Astrocyte (in vitro differentiated cells and primary cell): ENCODE results near the gene MYH7B. TPM values are rescaled to one million over a fixed set of nuclear protein-coding genes. Genes with fewer than 3 reads are reported as not detected.

Experiments used
- DNase-seq: peaks from one replicate; pipeline ENCODE4 v3.0.0-alpha.2; 2010; ENCODE audit warnings: low read depth
- FAIRE-seq: peaks from 2 replicates; lab custom pipeline; 2011; peaks lifted over from hg19 to GRCh38; lab: Jason Lieb, UNC
- H2AFZ ChIP-seq: 2 replicates; pipeline ENCODE4 v1.6.0; 2012; ENCODE audit warnings: low read depth, low read length, inconsistent platforms
- H3K27ac ChIP-seq: 2 replicates; pipeline ENCODE4 v1.5.1; 2011; ENCODE audit warnings: low read depth, low read length, inconsistent platforms
- H3K27me3 ChIP-seq: 2 replicates; pipeline ENCODE4 v1.6.0; 2011; ENCODE audit warnings: low read length, inconsistent platforms; ENCODE audit not compliant: insufficient read depth
- H3K36me3 ChIP-seq: 2 replicates; pipeline ENCODE4 v1.5.1; 2011; ENCODE audit warnings: low read length, inconsistent platforms; ENCODE audit not compliant: insufficient read depth
- H3K4me1 ChIP-seq: 2 replicates; pipeline ENCODE4 v1.5.1; 2011; ENCODE audit warnings: low read length, inconsistent platforms; ENCODE audit not compliant: insufficient read depth
- H3K4me2 ChIP-seq: 2 replicates; pipeline ENCODE4 v1.6.0; 2012; ENCODE audit warnings: low read length, inconsistent platforms
- H3K4me3 ChIP-seq: 2 replicates; pipeline ENCODE4 v1.5.1; 2011; ENCODE audit warnings: low read depth, mild to moderate bottlenecking, low read length, inconsistent platforms; ENCODE audit not compliant: insufficient read depth
- H3K79me2 ChIP-seq: 2 replicates; pipeline ENCODE4 v1.6.0; 2012; ENCODE audit warnings: mild to moderate bottlenecking, low read length, inconsistent platforms; ENCODE audit not compliant: insufficient read depth
- H3K9ac ChIP-seq: 2 replicates; pipeline ENCODE4 v1.6.0; 2012; ENCODE audit warnings: mild to moderate bottlenecking, low read length, inconsistent platforms
- H3K9me3 ChIP-seq: 2 replicates; pipeline ENCODE4 v1.5.1; 2012; ENCODE audit warnings: low read depth, mild to moderate bottlenecking, low read length, inconsistent platforms; ENCODE audit not compliant: insufficient read depth
- H4K20me1 ChIP-seq: 2 replicates; pipeline ENCODE4 v1.6.0; 2012; ENCODE audit warnings: low read length, inconsistent platforms; ENCODE audit not compliant: insufficient read depth
- H3K27ac Mint-ChIP-seq: one replicate; pipeline ENCODE4 v1.8.0; 2021; ENCODE audit warnings: mild to moderate bottlenecking, mixed read lengths; ENCODE audit not compliant: unreplicated experiment
- H3K27me3 Mint-ChIP-seq: one replicate; pipeline ENCODE4 v1.8.0; 2021; ENCODE audit warnings: low read depth, mixed read lengths; ENCODE audit not compliant: unreplicated experiment
- H3K36me3 Mint-ChIP-seq: one replicate; pipeline ENCODE4 v1.8.0; 2021; ENCODE audit warnings: low read depth, mixed read lengths; ENCODE audit not compliant: unreplicated experiment
- H3K4me1 Mint-ChIP-seq: one replicate; pipeline ENCODE4 v1.8.0; 2021; ENCODE audit warnings: low read depth, mixed read lengths; ENCODE audit not compliant: unreplicated experiment
- H3K4me3 Mint-ChIP-seq: one replicate; pipeline ENCODE4 v1.8.0; 2021; ENCODE audit warnings: mild to moderate bottlenecking, moderate library complexity, mixed read lengths; ENCODE audit not compliant: unreplicated experiment
- H3K9me3 Mint-ChIP-seq: one replicate; pipeline ENCODE4 v1.8.0; 2021; ENCODE audit warnings: mild to moderate bottlenecking, mixed read lengths; ENCODE audit not compliant: unreplicated experiment
- CTCF ChIP-seq: IDR thresholded peaks from 2 replicates; pipeline ENCODE4 v1.5.1; 2011; ENCODE audit warnings: low read depth, mild to moderate bottlenecking, inconsistent platforms, low read length, moderate library complexity; ENCODE audit not compliant: insufficient read depth
- EZH2 ChIP-seq: IDR thresholded peaks from 2 replicates; pipeline ENCODE4 v1.6.1; 2012; ENCODE audit warnings: mild to moderate bottlenecking, low read length, inconsistent platforms; ENCODE audit not compliant: insufficient read depth
- total RNA-seq: library from RNA; stranded (reverse); gene quantifications from 2 replicates; pipeline ENCODE4 v1.2.1, GENCODE V29; 2021

Gene MYH7B
- total RNA-seq, 1 donor from 2014 or later: 0.11 TPM

DNA sequence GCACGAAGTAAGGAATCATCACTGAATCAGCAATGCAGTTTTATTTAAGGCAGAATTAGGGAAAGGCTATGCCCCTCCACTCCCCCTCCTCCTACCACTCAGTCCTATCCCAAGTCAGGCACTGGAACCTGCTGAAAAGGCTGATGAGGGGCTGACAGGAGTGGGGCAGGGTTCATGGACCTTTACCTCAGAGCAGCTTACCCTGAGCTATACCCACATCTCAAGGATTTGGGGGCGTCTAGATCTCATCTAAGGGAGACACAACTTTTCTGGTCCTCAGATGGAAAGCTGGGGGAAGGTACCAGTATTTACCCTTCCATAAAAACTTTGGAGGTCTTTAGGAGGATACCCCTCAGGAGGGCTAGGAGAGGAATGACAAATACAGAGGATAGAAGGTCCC lies 27.3 kb upstream of the MYH7B start:
- no peak for FAIRE-seq

GRCh38 chr20:34931771-34932170 lies 23.9 kb upstream of the MYH7B start:
- Histone ChIP-seq H3K36me3 (peaks cover 26% of the 10 kb centered on the region), H3K4me1 (no peaks in the 10 kb centered on the region), H3K9ac (no peak overlapping the region), H3K27me3 (no peaks in the 10 kb centered on the region), H2AFZ (no peak overlapping the region), H3K27ac (no peak overlapping the region), H3K79me2 (no peaks in the 10 kb centered on the region), H3K9me3 (no peaks in the 10 kb centered on the region), H3K4me3 (no peak overlapping the region), H3K4me2 (no peak overlapping the region), H4K20me1 (no peaks in the 10 kb centered on the region)
- DNase-seq: no peak
- peaks cover 52% of the 10 kb centered on the region for H3K36me3 Mint-ChIP-seq
- H3K9me3 Mint-ChIP-seq: no peaks in the 10 kb centered on the region
- H3K27me3 Mint-ChIP-seq: no peaks in the 10 kb centered on the region
- H3K4me3 Mint-ChIP-seq: no peak overlapping the region
- no peak overlapping the region for H3K27ac Mint-ChIP-seq
- peaks cover 8% of the 10 kb centered on the region for H3K4me1 Mint-ChIP-seq
- FAIRE-seq: no peak
- TF ChIP-seq CTCF (no peak), EZH2 (no peak)

More for the DNA sequence above, 27.3 kb upstream of the MYH7B start:
- Histone ChIP-seq H2AFZ (no peak overlapping the region), H3K4me1 (no peaks in the 10 kb centered on the region), H4K20me1 (no peaks in the 10 kb centered on the region), H3K27me3 (no peaks in the 10 kb centered on the region), H3K36me3 (peaks cover 21% of the 10 kb centered on the region), H3K27ac (no peak overlapping the region), H3K9ac (no peak overlapping the region), H3K4me3 (no peak overlapping the region), H3K9me3 (no peaks in the 10 kb centered on the region), H3K4me2 (no peak overlapping the region), H3K79me2 (no peaks in the 10 kb centered on the region)
- peaks cover 53% of the 10 kb centered on the region for H3K36me3 Mint-ChIP-seq
- H3K4me1 Mint-ChIP-seq: peaks cover 3% of the 10 kb centered on the region
- H3K4me3 Mint-ChIP-seq: no peak overlapping the region
- TF ChIP-seq EZH2 (no peak), CTCF (no peak)
- DNase-seq: no peak
- H3K9me3 Mint-ChIP-seq: peaks cover 2% of the 10 kb centered on the region
- no peak overlapping the region for H3K27ac Mint-ChIP-seq
- H3K27me3 Mint-ChIP-seq: no peaks in the 10 kb centered on the region

DNA sequence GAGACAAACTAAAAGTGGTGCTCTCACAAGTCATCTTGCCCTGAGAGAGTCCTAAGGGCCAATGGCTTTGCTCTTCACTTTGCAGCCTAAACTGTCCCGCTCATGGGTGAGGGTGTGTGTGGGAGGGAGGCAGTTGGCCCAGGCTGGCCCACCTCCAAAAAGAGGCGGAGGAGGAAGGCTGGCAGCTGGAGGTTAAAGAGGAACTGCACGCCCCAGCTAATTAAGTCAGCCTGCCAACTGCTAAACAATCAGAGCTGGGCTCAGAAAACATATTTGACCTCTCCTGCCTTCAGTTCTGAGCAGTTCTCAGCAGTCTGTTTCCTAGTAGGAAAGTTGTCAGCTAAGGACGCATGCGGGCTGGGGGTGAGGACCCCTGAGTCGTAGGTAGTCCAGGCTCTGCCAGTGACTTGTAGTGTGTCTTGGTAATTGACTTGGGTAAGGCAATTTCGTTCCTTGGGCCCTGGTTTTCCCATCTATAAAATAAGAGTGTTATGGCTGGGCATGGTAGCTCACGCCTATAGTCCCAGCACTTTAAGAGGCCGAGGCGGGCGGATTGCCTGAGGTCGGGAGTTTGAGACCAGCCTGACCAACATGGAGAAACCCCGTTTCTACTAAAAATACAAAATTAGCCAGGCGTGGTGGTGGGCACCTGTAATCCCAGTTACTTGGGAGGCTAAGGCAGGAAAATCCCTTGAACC lies 17.1 kb upstream of the MYH7B start:
- Mint-ChIP-seq H3K27ac (no peak overlapping the region), H3K4me1 (peaks cover 24% of the 10 kb centered on the region), H3K9me3 (no peaks in the 10 kb centered on the region), H3K27me3 (no peaks in the 10 kb centered on the region), H3K36me3 (peaks cover 44% of the 10 kb centered on the region), H3K4me3 (no peak overlapping the region)
- DNase-seq: no peak
- Histone ChIP-seq H3K4me2 (no peak overlapping the region), H3K79me2 (no peaks in the 10 kb centered on the region), H3K9me3 (no peaks in the 10 kb centered on the region), H3K4me3 (no peak overlapping the region), H3K27me3 (no peaks in the 10 kb centered on the region), H3K27ac (no peak overlapping the region), H4K20me1 (no peaks in the 10 kb centered on the region), H3K36me3 (peaks cover 25% of the 10 kb centered on the region), H3K9ac (no peak overlapping the region), H2AFZ (no peak overlapping the region), H3K4me1 (no peaks in the 10 kb centered on the region)
- TF ChIP-seq CTCF (no peak), EZH2 (no peak)
- no peak for FAIRE-seq
